Raji (cell line): ENCODE measurements around the gene ZNF790.

Source experiments
- POLR2A ChIP-seq: IDR thresholded peaks from 2 replicates; pipeline ENCODE4 v1.6.1; 2011; ENCODE audit warnings: low read depth, low read length, control low read depth; ENCODE audit not compliant: insufficient read depth

Gene ZNF790

GRCh38 chr19:36837906-36838783, at the start of gene ZNF790:
Gene ZNF790, minus strand, starts transcription at chr19:36838387. Its CDS starts 12,768 bp downstream, at chr19:36825619.
- no peak for TF ChIP-seq POLR2A

- TF ChIP-seq POLR2A = no peak
Measured at GRCh38 chr19:36876993-36877938, 39.1 kb upstream of the ZNF790 start.

GRCh38 chr19:36851898-36852297, 13.7 kb upstream of the ZNF790 start:
- no peak for TF ChIP-seq POLR2A

- TF ChIP-seq POLR2A = no peak
Measured at GRCh38 chr19:36850559-36851442, 12.6 kb upstream of the ZNF790 start, which contains the start of gene ZNF345. Gene ZNF345, plus strand, starts transcription at chr19:36850876. Its CDS starts 25,955 bp downstream, at chr19:36876831.

- TF ChIP-seq POLR2A = no peak
Measured at GRCh38 chr19:36849701-36850558, 11.7 kb upstream of the ZNF790 start.

GRCh38 chr19:36847968-36848367, 9.8 kb upstream of the ZNF790 start:
- TF ChIP-seq POLR2A = no peak

GRCh38 chr19:36838784-36839324, 667 bp upstream of the ZNF790 start:
- TF ChIP-seq POLR2A = no peak

GRCh38 chr19:36837176-36837905, 846 bp downstream of the ZNF790 start:
- TF ChIP-seq POLR2A = no peak

- no peak for TF ChIP-seq POLR2A
Measured at GRCh38 chr19:36833430-36833829, 4.8 kb downstream of the ZNF790 start.

- no peak for TF ChIP-seq POLR2A
Measured at GRCh38 chr19:36821758-36822157, 16.4 kb downstream of the ZNF790 start.

GRCh38 chr19:36819130-36819630, 19.0 kb downstream of the ZNF790 start:
- TF ChIP-seq POLR2A = no peak

GRCh38 chr19:36807029-36807428, 31.2 kb downstream of the ZNF790 start:
- no peak for TF ChIP-seq POLR2A
